T-helper 2 cell treated with Interferon-gamma antibody and Interleukin-4, amounts not matched to agents 100 ng/mL and 5 ng/mL, for 36 hours (primary cell): Measurements from ENCODE around the gene SNAP29. TPM values are rescaled to one million over a fixed set of nuclear protein-coding genes. Genes with fewer than 3 reads are reported as not detected.
"Not testable (repeated sequence)": the region's sequence is repeated elsewhere in the genome, so short reads cannot be mapped to it uniquely, and the experiment has no call there.

Experiments
- intact Hi-C: fragments of 100-400 bp; cut with micrococcal nuclease; formaldehyde crosslinking; loops from one replicate; pipeline ENCODE4 v1.15.1; 2023
- total RNA-seq: library from RNA; stranded (reverse); gene quantifications from 2 replicates; pipeline ENCODE4 v1.2.3, GENCODE V29; 2022

The SNAP29 gene
- total RNA-seq, 1 donor from 2014 or later = 30.4 TPM

DNA sequence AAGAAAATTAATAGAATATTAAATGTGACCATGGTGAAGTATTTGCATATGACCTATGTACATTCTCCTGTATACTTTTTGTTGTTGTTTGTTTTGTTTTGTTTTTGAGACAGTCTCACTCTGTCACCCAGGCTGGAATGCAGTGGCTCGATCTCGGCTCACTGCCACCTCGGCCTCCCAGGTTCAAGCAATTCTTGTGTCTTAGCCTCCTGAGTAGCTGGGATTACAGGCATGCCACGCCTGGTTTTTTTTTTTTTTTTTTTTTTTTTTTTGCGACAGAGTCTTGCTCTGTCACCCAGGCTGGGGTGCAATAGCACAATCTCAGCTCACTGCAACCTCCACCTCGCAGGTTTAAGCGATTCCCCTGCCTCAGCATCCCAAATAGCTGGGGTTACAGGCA, 38.9 kb downstream of the SNAP29 start:
- intact Hi-C loops = not testable (repeated sequence)

DNA sequence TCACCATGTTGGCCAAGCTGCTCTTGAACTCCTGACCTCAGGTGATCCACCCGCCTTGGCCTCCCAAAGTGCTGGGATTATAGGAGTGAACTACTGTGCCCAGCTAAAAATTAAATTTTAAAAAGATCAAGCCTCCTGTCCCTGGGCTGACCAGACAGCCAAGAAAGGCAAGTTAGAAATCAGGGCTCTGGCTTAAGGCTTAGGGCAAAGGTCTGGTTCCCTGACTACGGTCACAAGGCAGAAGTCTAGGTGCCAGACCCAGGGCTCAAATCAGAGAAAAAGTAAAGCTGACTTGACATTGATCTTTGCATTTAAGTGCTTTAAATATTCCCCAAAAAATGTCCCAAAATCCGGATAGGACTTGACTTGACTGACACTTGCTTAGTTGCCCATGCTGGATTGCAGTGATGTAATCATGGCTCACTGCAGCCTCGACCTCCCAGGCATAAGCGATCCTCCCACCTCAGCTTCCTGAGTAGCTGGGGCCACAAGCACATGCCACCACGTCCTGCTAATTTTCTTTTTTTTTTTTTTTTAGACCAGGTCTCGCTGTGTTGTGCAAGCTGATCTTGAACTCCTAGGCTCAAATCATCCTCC, 41.1 kb downstream of the SNAP29 start:
- intact Hi-C loops = no loop called here

DNA sequence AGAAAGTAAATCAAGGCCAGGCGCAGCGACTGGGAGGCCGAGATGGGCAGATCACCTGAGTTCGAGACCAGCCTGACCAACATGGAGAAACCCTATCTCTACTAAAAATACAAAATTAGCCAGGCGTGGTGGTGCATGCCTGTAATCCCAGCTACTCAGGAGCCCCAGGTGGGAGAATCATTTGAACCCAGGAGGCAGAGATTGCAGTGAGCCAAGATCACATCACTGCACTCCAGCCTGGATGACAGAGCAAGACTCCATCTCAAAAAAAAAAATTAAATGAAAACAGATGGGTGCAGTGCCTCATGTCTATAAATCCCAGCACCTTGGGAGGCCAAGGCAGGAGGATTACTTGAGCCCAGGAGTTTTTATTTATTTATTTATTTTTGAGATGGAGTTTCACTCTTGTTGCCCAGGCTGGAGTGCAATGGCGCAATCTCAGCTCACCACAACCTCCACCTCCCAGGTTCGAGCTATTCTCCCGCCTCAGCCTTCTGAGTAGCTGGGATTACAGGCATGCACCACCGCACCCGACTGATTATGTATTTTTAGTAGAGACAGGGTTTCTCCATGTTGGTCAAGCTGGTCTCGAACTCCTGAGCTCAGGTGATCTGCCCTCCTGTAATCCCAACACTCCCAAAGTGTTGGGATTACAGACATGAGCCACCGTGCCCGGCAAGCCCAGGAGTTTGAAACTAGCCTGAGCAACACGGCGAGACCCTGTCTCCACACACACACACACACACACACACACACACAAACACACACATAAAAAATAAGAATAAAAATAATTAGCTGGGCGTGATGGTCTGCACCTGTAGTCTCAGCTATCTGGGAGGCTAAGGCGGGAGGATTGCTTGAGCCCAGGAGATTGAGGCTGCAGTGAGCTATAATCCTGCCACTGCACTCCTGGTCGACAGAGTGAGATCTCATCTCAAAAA, 42.6 kb downstream of the SNAP29 start:
- intact Hi-C loops = not testable (repeated sequence)

DNA sequence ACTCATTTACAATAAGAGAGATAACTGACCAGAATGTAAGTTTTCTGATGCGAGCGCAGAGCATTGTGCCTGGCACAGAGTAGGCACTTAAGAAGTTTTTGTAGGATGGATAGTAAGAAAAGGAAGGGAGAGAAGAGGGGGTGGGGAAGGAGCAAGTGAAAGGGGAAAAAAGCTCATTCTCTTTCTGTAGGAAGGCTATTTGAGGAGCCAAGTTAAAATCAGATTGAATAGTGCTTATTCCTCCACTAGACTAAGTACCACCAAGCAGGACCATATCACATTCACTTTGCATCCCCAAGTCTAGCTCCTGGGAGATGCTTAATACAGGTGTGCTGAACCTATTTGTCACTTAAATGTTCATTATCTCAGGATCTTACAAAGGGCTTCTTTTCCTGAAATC, 44.3 kb downstream of the SNAP29 start:
- intact Hi-C loops = no loop called here

DNA sequence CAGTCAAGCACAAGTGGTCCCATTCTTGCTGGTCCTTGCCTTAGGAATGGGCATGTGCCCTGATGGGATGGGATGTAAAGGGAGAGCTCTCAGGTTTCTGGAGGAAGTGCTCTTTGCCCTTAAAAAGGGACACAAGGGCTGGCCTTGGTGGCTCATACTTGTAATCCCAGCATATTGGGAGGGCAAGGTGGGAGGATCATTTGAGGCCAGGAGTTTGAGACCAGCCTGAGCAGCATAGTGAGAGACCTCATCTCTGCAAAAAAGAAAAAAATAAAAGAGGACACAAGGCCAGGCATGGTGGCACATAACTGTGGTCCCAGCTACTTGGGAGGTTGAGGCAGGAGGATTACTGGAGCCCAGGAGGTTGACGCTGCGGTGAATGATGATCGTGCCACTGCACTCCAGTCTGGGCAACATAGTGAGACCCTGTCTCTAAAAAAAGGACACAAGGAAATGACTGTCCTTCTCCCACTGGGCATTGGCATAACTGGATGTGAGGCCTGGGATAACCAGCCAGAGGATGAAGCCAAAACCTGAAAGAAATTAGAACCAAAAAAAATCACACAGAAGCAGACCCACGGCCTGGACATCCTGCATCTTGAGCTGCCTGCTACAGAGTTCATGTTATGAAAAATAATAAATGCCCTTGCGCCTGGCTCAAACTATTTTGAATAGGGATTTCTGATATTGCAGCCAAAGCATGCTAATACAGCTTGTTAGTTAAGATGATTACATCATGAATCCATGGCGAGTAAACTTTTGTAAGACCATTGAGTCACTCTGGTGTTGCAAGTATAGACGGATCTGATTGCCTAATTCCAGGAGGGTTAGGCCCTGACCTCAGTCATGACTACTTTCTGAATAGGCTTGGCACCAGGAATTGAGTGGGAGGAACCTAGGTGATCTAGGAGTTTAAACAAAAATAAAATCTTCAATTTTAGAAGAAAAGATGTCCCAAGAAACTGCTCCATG, 45.5 kb downstream of the SNAP29 start:
- intact Hi-C loops = no loop called here

DNA sequence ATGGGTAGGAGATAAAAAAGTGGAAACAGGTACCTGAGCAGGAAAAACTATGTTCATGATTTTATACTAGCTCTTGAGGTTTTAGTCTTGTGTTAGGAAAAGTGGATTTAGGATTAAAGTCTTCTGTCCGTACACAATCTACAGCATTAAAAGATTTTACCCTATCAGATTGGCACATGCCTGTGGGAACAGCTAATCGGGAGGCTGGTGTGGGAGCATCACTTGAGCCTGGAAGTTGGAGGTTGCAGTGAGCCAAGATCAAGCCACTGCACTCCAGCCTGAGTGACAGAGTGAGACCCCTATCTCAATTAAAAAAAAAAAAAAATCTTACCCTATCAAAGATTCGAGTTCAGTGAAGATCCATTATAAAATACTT, 46.2 kb downstream of the SNAP29 start:
- intact Hi-C loops = no loop called here

DNA sequence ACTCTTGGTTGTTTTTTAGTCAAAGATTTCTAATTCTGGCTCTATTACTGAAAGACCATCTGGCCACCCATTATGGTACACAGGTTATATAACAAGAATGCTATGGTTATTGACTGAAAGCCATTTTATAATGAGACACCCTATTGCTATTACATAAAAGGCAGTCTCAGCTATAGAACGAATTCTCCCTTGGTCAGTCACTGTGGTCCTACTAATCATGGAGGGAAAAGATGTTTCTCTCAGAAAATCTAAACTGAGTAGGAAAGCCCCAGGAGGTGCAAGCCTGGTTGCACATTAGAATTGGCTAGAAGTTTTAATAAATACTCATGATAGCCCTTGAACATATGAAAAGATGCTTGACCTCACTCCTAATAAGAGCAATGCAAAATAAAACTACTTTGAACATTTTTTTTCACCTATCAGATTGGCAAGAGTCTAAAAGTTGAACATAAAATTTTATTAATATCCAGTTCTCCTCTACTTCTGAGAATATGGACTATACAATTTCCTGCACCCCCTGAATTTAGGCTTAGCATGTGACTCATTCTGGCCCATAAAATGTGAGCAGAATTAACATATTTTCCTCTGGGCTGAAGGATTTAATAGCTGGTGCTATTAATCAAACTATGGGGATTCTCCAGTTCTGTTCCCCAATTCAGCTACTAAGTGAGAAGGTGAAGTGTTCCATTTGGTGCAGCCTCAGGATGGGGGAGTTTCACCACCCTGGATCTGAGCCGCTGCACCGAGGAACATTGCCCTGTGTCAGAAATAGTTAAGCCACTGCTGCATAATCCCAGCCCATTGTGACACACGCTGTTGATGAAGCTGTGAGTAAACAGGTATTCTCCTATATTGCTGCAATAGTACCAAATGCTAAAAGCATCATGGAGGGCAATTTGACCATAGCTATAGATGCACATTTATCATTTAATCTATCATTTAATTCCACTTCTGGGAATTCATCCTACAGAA, 46.9 kb downstream of the SNAP29 start:
- intact Hi-C loops = no loop called here

DNA sequence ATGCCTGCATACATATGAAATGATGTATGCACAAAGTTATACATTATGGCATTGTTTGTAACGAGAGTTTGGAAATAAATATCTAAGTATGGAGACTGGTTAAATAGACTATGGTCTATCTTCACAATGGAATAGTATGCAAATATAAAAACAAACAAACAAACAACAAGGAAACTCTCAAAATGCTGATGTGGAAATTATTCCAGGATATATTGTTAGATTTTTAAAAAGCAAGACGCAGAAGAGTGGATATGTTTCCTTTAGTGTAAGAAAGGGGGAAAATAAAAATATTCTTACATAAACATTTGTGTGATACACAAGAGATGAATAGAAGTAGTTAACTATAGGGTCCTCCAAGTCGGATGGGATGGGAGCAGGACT, 47.6 kb downstream of the SNAP29 start:
- intact Hi-C loops = no loop called here

DNA sequence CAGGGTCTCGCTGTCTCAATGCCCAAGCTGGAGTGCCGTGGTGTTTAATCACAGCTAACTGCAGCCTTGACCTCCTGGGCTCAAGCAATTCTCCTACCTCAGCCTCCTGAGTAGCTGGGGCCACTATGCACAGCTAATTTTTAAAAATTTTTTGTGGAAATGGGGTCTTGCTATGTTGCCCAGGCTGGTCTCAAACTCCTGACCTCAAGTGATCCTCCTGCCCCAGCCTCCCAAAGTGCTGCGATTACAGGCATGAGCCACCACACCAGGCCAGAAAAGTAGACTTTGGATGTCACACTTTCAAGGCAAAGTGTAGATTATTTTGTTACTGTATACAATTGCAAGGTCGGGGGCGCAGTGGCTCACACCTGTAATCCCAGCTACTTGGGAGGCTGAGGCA, 49.9 kb downstream of the SNAP29 start:
- intact Hi-C loops = not testable (repeated sequence)

DNA sequence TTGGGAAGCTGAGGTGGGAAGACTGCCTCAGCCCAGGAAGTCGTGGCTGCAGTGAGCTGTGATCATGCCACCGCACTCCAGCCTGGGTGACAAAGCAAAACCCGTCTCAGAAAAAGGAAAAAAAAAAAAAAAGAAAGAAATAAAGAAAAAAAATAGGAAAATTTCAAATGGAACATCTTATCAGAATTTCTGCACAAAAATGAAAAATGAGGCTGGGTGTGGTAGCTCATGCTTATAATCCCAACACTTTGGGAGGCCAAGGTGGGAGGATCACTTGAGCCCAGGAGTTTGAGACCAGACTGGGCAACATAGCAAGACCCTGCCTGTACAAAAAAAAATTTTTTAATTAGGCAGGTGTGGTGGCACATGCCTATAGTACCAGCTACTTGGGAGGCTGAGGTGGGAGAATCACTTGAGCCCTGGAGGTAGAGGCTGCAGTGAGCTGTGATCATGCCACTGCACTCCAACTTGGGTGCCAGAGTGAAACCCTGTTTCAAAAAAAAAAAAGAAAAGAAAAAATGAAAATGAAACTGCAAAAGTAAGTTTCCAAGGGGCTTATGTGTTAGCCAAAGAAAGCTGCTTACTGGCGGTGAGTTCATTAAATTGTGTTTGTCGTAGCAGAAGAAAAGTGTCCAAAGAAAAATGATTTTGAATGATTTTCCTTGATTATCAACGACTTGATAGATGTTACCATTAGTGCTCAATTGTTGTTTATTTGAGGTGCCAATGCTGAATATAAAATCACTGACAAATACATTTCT, 50.9 kb downstream of the SNAP29 start:
- intact Hi-C loops = no loop called here

DNA sequence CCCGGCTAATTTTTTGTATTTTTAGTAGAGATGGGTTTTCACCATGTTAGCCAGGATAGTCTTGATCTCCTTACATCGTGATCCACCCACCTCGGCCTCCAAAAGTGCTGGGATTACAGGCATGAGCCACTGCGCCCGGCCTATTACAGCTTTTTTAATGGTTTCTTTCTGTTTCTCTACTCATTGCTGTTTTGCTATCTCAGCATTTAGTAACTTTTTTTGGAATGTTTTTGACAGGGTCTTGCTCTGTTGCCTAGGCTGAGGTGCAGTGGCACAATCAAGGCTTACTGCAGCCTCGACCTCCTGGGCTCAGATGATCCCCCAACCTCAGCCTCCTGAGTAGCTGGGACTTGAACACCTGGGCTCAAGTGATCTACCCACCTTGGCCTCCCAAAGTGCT, 53.7 kb downstream of the SNAP29 start:
- intact Hi-C loops = no loop called here

DNA sequence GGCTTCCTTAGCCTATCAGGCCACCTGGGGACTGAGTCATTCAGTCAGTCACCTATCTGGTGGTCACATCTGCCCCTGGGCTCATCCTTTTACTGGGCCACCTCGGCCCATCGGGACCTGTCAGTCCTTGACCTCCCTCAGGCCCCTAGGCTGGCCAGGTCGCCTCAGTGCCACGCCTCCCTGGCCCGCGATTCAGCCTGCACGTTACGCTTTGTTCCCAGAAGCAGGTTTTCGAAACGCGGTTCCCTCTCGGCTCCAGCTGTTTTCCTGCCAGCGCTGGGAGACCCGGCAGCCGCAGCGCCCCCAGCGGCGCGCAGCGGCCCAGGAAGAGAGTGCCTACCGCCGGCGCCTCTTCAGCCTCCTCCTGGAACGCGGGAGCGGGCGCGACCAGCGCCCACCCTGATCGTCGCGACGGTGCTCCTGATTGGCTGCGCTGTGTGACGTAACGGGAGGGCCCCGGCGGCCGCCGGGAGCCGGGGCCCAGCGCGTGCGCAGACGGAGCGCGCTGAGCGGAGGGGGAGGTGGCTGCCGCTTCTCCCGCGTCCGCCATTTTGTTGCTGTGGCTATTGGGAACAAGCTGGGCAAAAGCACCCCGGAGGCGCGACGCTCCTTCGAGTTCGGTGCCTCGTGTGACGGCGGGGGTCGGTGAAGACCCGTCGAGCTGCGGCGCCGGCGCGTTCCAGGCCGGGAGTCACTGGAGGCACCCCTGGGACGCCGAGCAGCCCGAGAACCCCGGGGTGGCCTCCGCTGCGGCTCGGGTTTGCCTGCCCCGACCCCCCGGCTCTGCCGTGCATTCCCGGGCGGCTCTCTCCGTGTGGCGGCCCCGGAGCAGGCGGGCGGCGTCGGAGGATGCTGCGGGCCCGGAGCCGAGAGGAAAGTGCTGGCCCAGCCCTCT, 58.4 kb downstream of the SNAP29 start, which contains the start of gene CRKL:
Gene CRKL (plus strand): TSS at position 492 of the 895 bp plus-strand sequence. CDS start 528 bp downstream, outside the sequence.
- intact Hi-C loops = loop anchor here (1.0 kb wide), 1 partner anchor 59 kb away; the partner anchor contains the start of gene PI4KA

DNA sequence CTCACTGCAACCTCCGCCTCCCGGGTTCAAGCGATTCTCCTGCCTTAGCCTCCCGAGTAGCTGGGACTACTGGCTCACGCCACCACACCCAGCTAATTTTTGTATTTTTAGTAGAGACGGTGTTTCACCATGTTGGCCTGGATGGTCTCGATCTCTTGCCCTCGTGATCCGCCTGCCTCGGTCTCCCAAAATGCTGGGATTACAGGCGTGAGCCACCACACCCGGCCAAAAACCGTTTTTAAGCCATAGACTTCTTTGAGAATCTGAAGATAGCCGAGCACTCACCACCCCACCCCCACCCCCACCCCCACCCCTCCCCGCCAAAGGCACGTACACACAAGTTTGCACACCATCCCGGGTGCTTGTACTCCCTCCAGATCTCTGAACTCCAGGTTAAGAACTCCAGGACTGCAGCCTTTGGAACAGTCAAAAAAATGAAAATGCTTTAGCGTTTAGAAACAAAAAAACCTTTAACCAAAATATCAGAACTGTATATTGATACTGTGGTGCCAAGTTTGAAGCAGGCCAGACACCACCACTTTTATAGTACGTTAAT, 59.9 kb downstream of the SNAP29 start:
- intact Hi-C loops = no loop called here

DNA sequence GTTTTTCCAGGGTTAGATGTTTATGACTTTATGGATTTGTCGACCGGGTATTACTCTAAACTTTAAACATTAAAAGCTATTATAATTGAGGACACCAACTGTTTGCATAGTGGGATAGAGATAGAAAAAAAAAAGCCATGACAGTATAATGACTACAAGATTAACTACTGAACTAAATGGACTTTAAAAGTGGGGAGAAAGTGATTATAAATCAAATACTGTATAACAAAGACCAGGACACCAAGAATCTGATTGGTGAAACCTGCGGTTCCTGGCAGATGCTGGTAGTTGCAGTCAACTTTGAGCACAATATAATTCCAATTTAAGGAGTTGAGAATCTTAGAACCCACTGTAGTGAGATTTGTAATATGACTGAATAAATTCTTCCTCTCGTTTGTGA, 60.9 kb downstream of the SNAP29 start:
- intact Hi-C loops = no loop called here

DNA sequence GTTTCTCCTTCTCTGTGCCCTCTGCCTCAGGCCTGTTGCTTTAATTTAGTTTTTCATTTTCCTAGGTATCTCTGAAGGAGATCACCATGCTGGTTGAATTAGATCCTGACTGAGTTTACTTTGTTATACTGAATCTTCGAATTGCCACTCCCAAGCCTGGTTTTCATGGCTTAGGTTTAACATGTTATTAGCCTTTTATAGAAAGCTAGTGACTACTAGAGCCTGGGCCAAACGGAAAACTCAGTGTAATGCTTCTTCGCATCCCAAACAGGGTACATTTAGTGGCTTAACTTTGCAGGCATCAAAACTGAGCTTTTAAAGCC, 62.0 kb downstream of the SNAP29 start:
- intact Hi-C loops = no loop called here

DNA sequence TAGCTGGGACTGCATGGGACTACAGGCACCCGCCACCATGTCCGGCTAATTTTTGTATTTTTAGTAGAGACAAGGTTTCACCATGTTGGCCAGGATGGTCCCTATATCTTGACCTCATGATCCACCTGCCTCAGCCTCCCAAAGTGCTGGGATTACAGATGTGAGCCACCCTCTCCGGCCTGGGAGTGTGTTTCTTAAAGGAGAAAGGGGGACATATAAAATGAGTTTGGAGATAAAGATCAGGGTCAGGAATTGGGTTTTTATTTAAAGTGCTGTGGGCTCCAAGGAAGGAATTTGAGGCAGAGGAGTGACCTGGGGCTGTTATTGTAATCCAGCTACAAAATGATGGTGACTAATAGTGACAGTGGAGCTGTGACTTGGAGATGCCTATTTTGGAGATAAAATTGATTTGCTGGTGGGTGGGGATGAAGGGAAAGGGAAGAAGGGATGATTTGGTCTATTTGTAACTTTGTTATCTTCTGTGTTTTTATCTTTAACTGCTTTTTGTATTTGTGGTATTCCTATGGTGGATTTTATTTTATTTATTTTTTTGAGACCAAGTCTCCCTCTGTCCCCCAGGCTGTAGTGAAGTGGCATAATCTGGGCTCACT, 63.4 kb downstream of the SNAP29 start:
- intact Hi-C loops = no loop called here

DNA sequence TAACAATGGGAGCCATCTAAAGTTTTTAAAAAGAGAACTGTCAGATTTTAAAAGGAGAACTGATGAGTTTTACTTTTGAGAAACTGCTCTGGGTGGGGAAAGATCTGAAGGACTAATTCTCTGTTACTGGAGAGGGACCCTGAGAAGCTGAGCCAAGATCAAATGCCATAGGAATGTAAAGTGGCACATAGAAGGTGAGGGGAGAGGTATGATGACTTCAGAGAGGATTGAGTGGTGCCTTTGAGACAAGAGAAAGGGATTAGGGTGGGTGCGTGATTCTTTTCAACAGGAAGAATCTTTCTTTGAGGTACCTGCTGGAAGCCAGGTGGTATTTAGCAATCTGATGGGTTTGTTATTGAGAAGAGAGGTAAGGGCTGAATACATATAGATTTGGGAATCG, 67.4 kb downstream of the SNAP29 start:
- intact Hi-C loops = no loop called here
